Measurements from ENCODE around the gene MTMR10. TPM values are rescaled to one million over a fixed set of nuclear protein-coding genes. Genes with fewer than 3 reads are reported as not detected.

MTMR10 gene
- total RNA-seq, 1 experiment from 2014 or later = 23.2 TPM

DNA sequence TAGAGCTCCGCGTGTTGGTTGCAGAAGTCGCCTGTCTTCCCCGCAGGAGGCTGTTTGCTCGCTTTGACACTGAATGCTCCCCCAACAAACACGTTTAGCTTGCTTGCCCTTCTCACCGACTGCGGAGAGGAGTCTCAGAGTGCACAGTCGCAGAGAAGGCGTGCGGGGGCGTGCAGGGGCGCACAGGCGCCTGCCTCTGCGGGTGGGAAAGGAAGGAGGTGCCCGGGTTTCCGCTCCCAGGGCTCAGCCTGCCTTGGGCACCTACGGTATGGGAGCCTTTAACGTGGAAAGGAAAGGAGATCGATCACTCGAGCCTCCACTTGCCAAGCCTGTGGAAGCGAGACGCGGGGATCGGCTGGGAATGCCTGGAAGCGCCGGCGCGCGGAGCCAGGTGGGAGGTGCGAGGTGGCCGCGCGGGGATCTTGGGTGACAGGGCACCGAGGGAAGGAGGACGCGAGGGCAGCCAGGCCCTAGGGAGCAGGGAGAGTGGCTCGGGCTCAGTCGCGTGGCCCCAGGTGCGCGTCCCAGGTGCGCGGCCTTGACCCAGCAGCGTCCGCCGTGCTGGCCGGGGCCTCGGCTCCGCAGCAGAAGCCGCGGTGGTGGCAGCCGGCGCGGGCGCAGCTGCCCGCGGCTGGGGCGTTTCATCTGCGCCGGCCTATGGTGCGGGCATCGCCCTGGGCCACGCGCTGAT lies 87.8 kb downstream of the MTMR10 start, which contains the start of gene FAN1:
TSS of gene FAN1 (plus strand) at position 419 of the 691 bp plus-strand sequence. CDS start 749 bp downstream, outside the sequence.
- H4K91ac ChIP-seq (ENCODE audit: insufficient read length, low read depth, low read length) = no peak within 1 kb of the TSS
- no peak within 1 kb of the TSS for H2BK12ac ChIP-seq (ENCODE audit: insufficient read length, low read depth, low read length)
- Mint-ChIP-seq H3K36me3 (ENCODE audit: insufficient read depth in 1 of 3, low read depth in 3 of 3) (peaks cover 1 to 24% (median 22%) of the 10 kb centered on the region in 3 experiments; a peak in 6 of 7 replicates), H3K4me1 (peaks cover 21 to 30% of the 10 kb centered on the region in 2 experiments), H3K9me3 (peaks cover 0 to 2% of the 10 kb centered on the region in 2 experiments; a peak in 1 of 5 replicates), H3K27me3 (ENCODE audit: low read depth) (no peaks in the 10 kb centered on the region; the same call in 1 of the 2 replicates), H3K27ac (peak within 1 kb of the TSS; percentile 36 to 88 (median 81); a peak in 5 of 7 replicates), H3K4me3 (peak within 1 kb of the TSS; percentile 91 to 93)
- H3K18ac ChIP-seq (ENCODE audit: insufficient read length, low read depth, low read length) = no peak within 1 kb of the TSS
- no peak within 1 kb of the TSS for H2AFZ ChIP-seq (ENCODE audit: low read length)
- H3K23me2 ChIP-seq (ENCODE audit: insufficient read length, low read depth, low read length, poor library complexity, severe bottlenecking) = peaks cover 3% of the 10 kb centered on the region
- H2BK15ac ChIP-seq (ENCODE audit: low read depth, low read length) = no peak within 1 kb of the TSS
- H3K79me1 ChIP-seq (ENCODE audit: insufficient read depth, low read depth, low read length, poor library complexity, severe bottlenecking) = no peaks in the 10 kb centered on the region
- no peak within 1 kb of the TSS for H3K4ac ChIP-seq (ENCODE audit: low read depth, low read length)
- no peak within 1 kb of the TSS for H3K23ac ChIP-seq (ENCODE audit: insufficient read length, low read depth, low read length)
- no peak within 1 kb of the TSS for H2BK20ac ChIP-seq (ENCODE audit: low read depth, low read length, poor library complexity, severe bottlenecking)
- no peaks in the 10 kb centered on the region for H3K4me1 ChIP-seq (ENCODE audit: insufficient read depth, low read length)
- no peak within 1 kb of the TSS for H4K5ac ChIP-seq (ENCODE audit: insufficient read length, low read depth, low read length)
- TF ChIP-seq, protein P1, sequence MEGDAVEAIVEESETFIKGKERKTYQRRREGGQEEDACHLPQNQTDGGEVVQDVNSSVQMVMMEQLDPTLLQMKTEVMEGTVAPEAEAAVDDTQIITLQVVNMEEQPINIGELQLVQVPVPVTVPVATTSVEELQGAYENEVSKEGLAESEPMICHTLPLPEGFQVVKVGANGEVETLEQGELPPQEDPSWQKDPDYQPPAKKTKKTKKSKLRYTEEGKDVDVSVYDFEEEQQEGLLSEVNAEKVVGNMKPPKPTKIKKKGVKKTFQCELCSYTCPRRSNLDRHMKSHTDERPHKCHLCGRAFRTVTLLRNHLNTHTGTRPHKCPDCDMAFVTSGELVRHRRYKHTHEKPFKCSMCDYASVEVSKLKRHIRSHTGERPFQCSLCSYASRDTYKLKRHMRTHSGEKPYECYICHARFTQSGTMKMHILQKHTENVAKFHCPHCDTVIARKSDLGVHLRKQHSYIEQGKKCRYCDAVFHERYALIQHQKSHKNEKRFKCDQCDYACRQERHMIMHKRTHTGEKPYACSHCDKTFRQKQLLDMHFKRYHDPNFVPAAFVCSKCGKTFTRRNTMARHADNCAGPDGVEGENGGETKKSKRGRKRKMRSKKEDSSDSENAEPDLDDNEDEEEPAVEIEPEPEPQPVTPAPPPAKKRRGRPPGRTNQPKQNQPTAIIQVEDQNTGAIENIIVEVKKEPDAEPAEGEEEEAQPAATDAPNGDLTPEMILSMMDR (conservative IDR thresholded peaks at IDR 0.05) = no peak
- no peak within 1 kb of the TSS for H3T11ph ChIP-seq (ENCODE audit: low read length)
- no peak within 1 kb of the TSS; the same call in 1 of the 2 replicates for H3K14ac ChIP-seq (ENCODE audit: insufficient read depth, low read length)
- H2BK5ac ChIP-seq (ENCODE audit: insufficient read length, low read length) = no peak within 1 kb of the TSS
- no peak within 1 kb of the TSS for H3K27ac ChIP-seq (ENCODE audit: insufficient read length, low read depth, low read length)
- peak within 1 kb of the TSS; percentile 87 for H3K4me2 ChIP-seq (ENCODE audit: insufficient read depth, insufficient read length, low read length)
- H4K20me1 ChIP-seq (ENCODE audit: control insufficient read depth, insufficient read depth, insufficient read length) = no peaks in the 10 kb centered on the region
- no peaks in the 10 kb centered on the region for H3K27me3 ChIP-seq (ENCODE audit: insufficient read depth, low read length)
- H3K9ac ChIP-seq (ENCODE audit: extremely low read depth, insufficient read length, low read length) = peak within 1 kb of the TSS; percentile 53
- peak; percentile 81 for DNase-seq
- H4K8ac ChIP-seq (replicated peaks; ENCODE audit: insufficient read length, low read depth, low read length) = no peak within 1 kb of the TSS
- H2BK120ac ChIP-seq (ENCODE audit: low read depth, low read length, poor library complexity, severe bottlenecking) = no peak within 1 kb of the TSS
- WGBS (ENCODE audit: extremely low coverage, insufficient read length, low lambda C conversion rate) = no CpG with 5 or more reads among the region's 65 CpGs
- H3K9me3 ChIP-seq (ENCODE audit: control insufficient read depth, low read depth, low read length) = no peaks in the 10 kb centered on the region
- no peak within 1 kb of the TSS for H2AK5ac ChIP-seq (ENCODE audit: insufficient read length, low read length)
- no peak within 1 kb of the TSS for H3K56ac ChIP-seq (ENCODE audit: insufficient read length, low read depth, low read length)
- no peaks in the 10 kb centered on the region for H3K79me2 ChIP-seq (ENCODE audit: insufficient read depth, low read length)

Data from H9 (cell line).